Panc1 (cell line): ENCODE measurements around the gene NANS. TPM values are rescaled to one million over a fixed set of nuclear protein-coding genes. Genes with fewer than 3 reads are reported as not detected.

Experiments used
- ATAC-seq: fragments of 200-7000 bp; cut with Tn5 transposase; 2 replicates; pipeline ENCODE4 v1.9.1; 2020; ENCODE audit warnings: mild to moderate bottlenecking, moderate library complexity
- Bru-seq: library from RNA; stranded (reverse); fragments of 400-500 nt; gene quantifications from one replicate; lab custom pipeline; 2021; lab: Mats Ljungman, UMichigan
- BruChase-seq, 2 experiments: library from RNA; stranded (reverse); fragments of 400-500 nt; gene quantifications; one replicate each; lab custom pipeline; 2021; lab: Mats Ljungman, UMichigan
- BruUV-seq: library from RNA; stranded (reverse); fragments of 400-500 nt; replicated peaks from 2 replicates; lab custom pipeline; 2021; lab: Mats Ljungman, UMichigan
- CTCF ChIA-PET: fragments of 300-600 bp; sonication (Branson Sonifier 250); formaldehyde crosslinking; loops from one replicate; lab custom pipeline; 2022; ENCODE audit warnings: antibody characterized with exemption; lab: Charles Lee
- POLR2A ChIA-PET: fragments of 300-600 bp; sonication (Branson Sonifier 250); formaldehyde crosslinking; loops from one replicate; lab custom pipeline; 2022; ENCODE audit warnings: antibody characterized with exemption; lab: Charles Lee
- DNase-seq: peaks from one replicate; pipeline ENCODE4 v3.0.0-alpha.2; 2010; ENCODE audit warnings: low read depth, low spot score
- H3K27ac ChIP-seq: 2 replicates; pipeline ENCODE4 v1.5.1; 2011; ENCODE audit warnings: mild to moderate bottlenecking, low read length, inconsistent platforms
- H3K27me3 ChIP-seq: fragments of 200-500 bp; sonication (Bioruptor generic); 2 replicates; pipeline ENCODE4 v1.6.0; 2014; ENCODE audit warnings: low read length, inconsistent platforms; ENCODE audit not compliant: control insufficient read depth, insufficient read depth
- H3K36me3 ChIP-seq: fragments of 200-500 bp; sonication (Bioruptor generic); 2 replicates; pipeline ENCODE4 v1.5.1; 2014; ENCODE audit warnings: inconsistent platforms, mild to moderate bottlenecking, low read length, moderate library complexity; ENCODE audit not compliant: control insufficient read depth, insufficient read depth
- H3K4me1 ChIP-seq: 2 replicates; pipeline ENCODE4 v1.5.1; 2011; ENCODE audit warnings: inconsistent platforms, mild to moderate bottlenecking, low read length, moderate library complexity; ENCODE audit not compliant: control insufficient read depth, insufficient read depth
- H3K4me3 ChIP-seq, 2 experiments: 2 replicates each; pipeline ENCODE4 v1.5.1; 2011 to 2012; ENCODE audit warnings: low read depth in 2 of 2, low read length in 2 of 2, mild to moderate bottlenecking in 2 of 2, inconsistent platforms in 1 of 2, moderate library complexity in 1 of 2
- H3K9me3 ChIP-seq: fragments of 200-500 bp; sonication (Bioruptor generic); 2 replicates; pipeline ENCODE4 v1.5.1; 2014; ENCODE audit warnings: low read depth, mild to moderate bottlenecking, inconsistent platforms, low read length, moderate library complexity; ENCODE audit not compliant: control insufficient read depth, insufficient read depth
- CTCF ChIP-seq: fragments of 450-650 bp; IDR thresholded peaks from 2 replicates; pipeline ENCODE4 v1.5.1; 2017; ENCODE audit warnings: mild to moderate bottlenecking
- POLR2AphosphoS5 ChIP-seq: IDR thresholded peaks from 2 replicates; pipeline ENCODE4 v1.6.1; 2012; ENCODE audit warnings: mild to moderate bottlenecking, low read depth, low read length, moderate library complexity
- REST ChIP-seq, 2 experiments: IDR thresholded peaks; 2 replicates each; pipeline ENCODE4 v1.6.1; 2011 to 2012; ENCODE audit warnings: low read depth in 2 of 2, control low read depth in 1 of 2, low read length in 1 of 2, mild to moderate bottlenecking in 1 of 2, moderate library complexity in 1 of 2; ENCODE audit not compliant: insufficient read depth in 1 of 2
- SIN3A ChIP-seq: IDR thresholded peaks from 2 replicates; pipeline ENCODE4 v1.6.1; 2012; ENCODE audit warnings: low read depth, mild to moderate bottlenecking, low read length, moderate library complexity, borderline replicate concordance; ENCODE audit not compliant: insufficient read depth
- TCF7L2 ChIP-seq: IDR thresholded peaks from 2 replicates; pipeline ENCODE4 v1.6.1; 2011; ENCODE audit warnings: mild to moderate bottlenecking, low read depth, low read length, inconsistent platforms
- in situ Hi-C: cut with HindIII; loops from 2 replicates; pipeline ENCODE4 v1.10.0; 2016; ENCODE audit warnings: low sequenced_read_pairs, low pct_unique_long_range_greater_than_20kb
- intact Hi-C: fragments of 100-400 bp; cut with micrococcal nuclease; formaldehyde crosslinking; loops from one replicate; pipeline ENCODE4 v1.10.0; 2022; ENCODE audit not compliant: unreplicated experiment
- long read RNA-seq: library from polyadenylated mRNA; unstranded; transcript quantifications from one replicate; pipeline ENCODE4 v2.0.0, GENCODE V29; 2021; ENCODE audit not compliant: unreplicated experiment
- polyA plus RNA-seq: library from polyadenylated mRNA; unstranded; fragments of >200 nt; gene quantifications from one replicate; pipeline ENCODE4 v1.2.1, GENCODE V29; 2012; ENCODE audit warnings: missing spikeins; ENCODE audit not compliant: insufficient read length
- total RNA-seq: library from RNA; stranded (reverse); gene quantifications from one replicate; pipeline ENCODE4 v1.2.1, GENCODE V29; 2021; ENCODE audit not compliant: unreplicated experiment

The NANS gene, protein sequence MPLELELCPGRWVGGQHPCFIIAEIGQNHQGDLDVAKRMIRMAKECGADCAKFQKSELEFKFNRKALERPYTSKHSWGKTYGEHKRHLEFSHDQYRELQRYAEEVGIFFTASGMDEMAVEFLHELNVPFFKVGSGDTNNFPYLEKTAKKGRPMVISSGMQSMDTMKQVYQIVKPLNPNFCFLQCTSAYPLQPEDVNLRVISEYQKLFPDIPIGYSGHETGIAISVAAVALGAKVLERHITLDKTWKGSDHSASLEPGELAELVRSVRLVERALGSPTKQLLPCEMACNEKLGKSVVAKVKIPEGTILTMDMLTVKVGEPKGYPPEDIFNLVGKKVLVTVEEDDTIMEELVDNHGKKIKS
- total RNA-seq (41.0 TPM), Bru-seq, nascent RNA (percentile 65 among the genes with signal in this experiment), BruChase-seq, experiment 1, labeled RNA remaining after a 2-hour chase (percentile 60 among the genes with signal in this experiment), BruChase-seq, experiment 2, labeled RNA remaining after a 6-hour chase (percentile 66 among the genes with signal in this experiment)
- polyA plus RNA-seq, result 54.7 TPM
- long read RNA-seq, transcript NANS-201 (6 exons, 1,170 nt), result major isoform, 54 of 76 reads
- long read RNA-seq, partial matches to known transcripts, result 17 of 76 reads
- long read RNA-seq, other reads (novel, unspliced or antisense), result 5 of 76 reads

DNA sequence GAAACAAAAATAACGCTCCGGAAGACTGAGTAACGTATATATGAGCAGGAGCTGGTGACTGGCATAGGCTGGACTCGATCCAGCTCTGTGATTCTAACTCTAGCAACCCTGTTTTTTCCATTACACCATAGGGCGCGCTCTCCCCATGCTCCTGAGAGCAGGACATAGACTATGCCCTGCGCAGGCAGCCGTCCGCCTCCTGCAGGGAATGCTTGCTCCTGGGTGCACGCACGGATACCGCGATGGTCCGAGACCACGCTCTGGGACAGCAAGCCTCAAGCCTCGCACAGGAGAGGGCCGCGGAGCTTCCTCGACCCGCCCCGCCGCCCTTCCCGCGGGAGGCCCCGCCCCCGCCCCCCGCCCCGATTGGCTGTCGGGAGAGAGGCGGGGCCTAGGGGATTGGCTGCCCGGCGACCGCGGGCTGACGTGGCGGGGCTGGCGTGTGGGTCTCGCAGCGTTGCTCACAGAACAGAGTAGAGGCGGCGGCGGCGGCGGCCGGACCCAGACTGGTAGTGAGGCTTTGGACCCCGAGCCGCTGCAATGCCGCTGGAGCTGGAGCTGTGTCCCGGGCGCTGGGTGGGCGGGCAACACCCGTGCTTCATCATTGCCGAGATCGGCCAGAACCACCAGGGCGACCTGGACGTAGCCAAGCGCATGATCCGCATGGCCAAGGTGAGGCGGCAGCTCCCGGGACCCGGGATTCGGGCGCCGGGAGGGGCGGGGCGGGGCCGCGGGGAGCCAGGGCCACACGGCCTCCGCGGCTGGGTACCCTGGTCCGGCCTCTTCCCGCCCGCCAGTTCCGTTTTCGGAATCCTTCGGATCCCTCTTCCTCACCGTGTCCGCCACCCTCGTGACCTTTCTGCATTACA is at the start of gene NANS:
NANS (plus strand) TSS at position 464 of the 869 bp plus-strand sequence; CDS start at position 541, 77 bp downstream.
- no TSS peak for BruUV-seq
- Histone ChIP-seq H3K4me1 (0 out of 2 replicates have a peak, but pooled peaks cover 4% of the 10 kb centered on the region), H3K36me3 (peaks cover 4% of the 10 kb centered on the region; the same call in 1 of the 2 replicates), H3K27me3 (no peaks in the 10 kb centered on the region), H3K9me3 (no peaks in the 10 kb centered on the region), H3K4me3 (peak within 1 kb of the TSS; percentile 73 to 83), H3K27ac (peak within 1 kb of the TSS; percentile 83)
- in situ Hi-C loops, result no loop called here
- peak; percentile 56 for DNase-seq
- intact Hi-C loops, result no loop called here
- CTCF ChIA-PET, result interaction anchor here (0.6 to 0.8 kb wide), 3 partner anchors 35 to 486 kb away, joined by 3 to 16 read pairs (median 6); partner anchors contain the start of gene TRMO
- POLR2A ChIA-PET, result interaction anchor here (0.5 to 0.8 kb wide), 5 partner anchors 31 to 381 kb away, joined by 3 to 15 read pairs (median 3); partner anchors contain the start of genes TBC1D2 and TRMO
- no peak for TF ChIP-seq TCF7L2
- no peak for TF ChIP-seq CTCF
- no peak for TF ChIP-seq REST (IDR thresholded peaks at IDR 0.05; ENCODE audit: insufficient read depth in 1 of 2, low read depth in 2 of 2, low read length in 1 of 2)
- peak; percentile 51; the same call in 1 of the 2 replicates for TF ChIP-seq SIN3A
- TF ChIP-seq POLR2AphosphoS5, result peak; percentile 73
- peak; percentile 98 for ATAC-seq

GRCh38 chr9:98007251-98007928 is 49.1 kb upstream of the NANS start:
- CTCF ChIA-PET, result no interaction called here
- Histone ChIP-seq H3K4me3 (no peak overlapping the region), H3K4me1 (no peaks in the 10 kb centered on the region), H3K27me3 (no peaks in the 10 kb centered on the region), H3K9me3 (no peaks in the 10 kb centered on the region), H3K27ac (no peak overlapping the region), H3K36me3 (peaks cover 59% of the 10 kb centered on the region)
- intact Hi-C loops, result no loop called here
- ATAC-seq, result no peak
- in situ Hi-C loops, result no loop called here
- BruUV-seq, result no TSS peak
- POLR2A ChIA-PET, result no interaction called here
- no peak for DNase-seq
- TF ChIP-seq POLR2AphosphoS5 (no peak), REST (IDR thresholded peaks at IDR 0.05; ENCODE audit: insufficient read depth in 1 of 2, low read depth in 2 of 2, low read length in 1 of 2) (no peak), TCF7L2 (no peak), CTCF (no peak), SIN3A (no peak)
